OCI-LY1 (cell line): ENCODE results near the gene SLC38A3.

Experiments used
- H2AFZ ChIP-seq: fragments of 200-600 bp; sonication (generic), shearing (Covaris generic); 2 replicates; pipeline ENCODE4 v1.6.0; 2014; ENCODE audit warnings: antibody characterized with exemption, mild to moderate bottlenecking, low read length
- H3F3A ChIP-seq: fragments of 200-600 bp; sonication (generic), shearing (Covaris generic); 2 replicates; pipeline ENCODE4 v1.6.0; 2014; ENCODE audit warnings: mild to moderate bottlenecking, antibody characterized with exemption, low read length, moderate library complexity; ENCODE audit not compliant: insufficient read depth
- H3K27ac ChIP-seq: fragments of 200-600 bp; sonication (generic); 2 replicates; pipeline ENCODE4 v1.5.1; 2014; ENCODE audit warnings: low read length, mixed run types, mild to moderate bottlenecking, low read depth; ENCODE audit not compliant: poor library complexity, severe bottlenecking
- H3K27me3 ChIP-seq: fragments of 200-600 bp; sonication (generic); 2 replicates; pipeline ENCODE4 v1.6.0; 2014; ENCODE audit warnings: antibody characterized with exemption, mild to moderate bottlenecking, low read length, moderate library complexity; ENCODE audit not compliant: insufficient read depth
- H3K36me3 ChIP-seq: fragments of 200-600 bp; sonication (generic); 2 replicates; pipeline ENCODE4 v1.6.1; 2014; ENCODE audit warnings: mild to moderate bottlenecking, antibody characterized with exemption, low read length, moderate library complexity, mixed read lengths; ENCODE audit not compliant: insufficient read depth
- H3K4me1 ChIP-seq: fragments of 200-600 bp; sonication (generic); 2 replicates; pipeline ENCODE4 v1.5.1; 2014; ENCODE audit warnings: mild to moderate bottlenecking, low read length, moderate library complexity; ENCODE audit not compliant: insufficient read depth, severe bottlenecking
- H3K4me2 ChIP-seq: fragments of 200-600 bp; sonication (generic), shearing (Covaris generic); 2 replicates; pipeline ENCODE4 v1.6.1; 2014; ENCODE audit warnings: low read length
- H3K4me3 ChIP-seq: fragments of 200-600 bp; sonication (generic); 2 replicates; pipeline ENCODE4 v1.5.1; 2014; ENCODE audit warnings: low read length, low read depth, mild to moderate bottlenecking, mixed read lengths; ENCODE audit not compliant: poor library complexity, severe bottlenecking
- H3K79me2 ChIP-seq: fragments of 200-600 bp; shearing (Covaris generic); 2 replicates; pipeline ENCODE4 v1.6.1; 2016; ENCODE audit warnings: mixed run types, low read length, mixed read lengths; ENCODE audit not compliant: insufficient read depth
- H3K9ac ChIP-seq: fragments of 200-600 bp; sonication (generic), shearing (Covaris generic); 2 replicates; pipeline ENCODE4 v1.6.1; 2014; ENCODE audit warnings: mild to moderate bottlenecking, low read length, mixed read lengths
- H3K9me2 ChIP-seq: fragments of 200-600 bp; sonication (generic), shearing (Covaris generic); 2 replicates; pipeline ENCODE4 v1.6.1; 2014; ENCODE audit warnings: low read depth, mild to moderate bottlenecking, low read length, mixed read lengths
- H3K9me3 ChIP-seq: fragments of 200-600 bp; shearing (Covaris generic); 2 replicates; pipeline ENCODE4 v1.6.1; 2014; ENCODE audit warnings: low read length, mixed read lengths
- H4K20me1 ChIP-seq: fragments of 200-600 bp; sonication (generic), shearing (Covaris generic); 2 replicates; pipeline ENCODE4 v1.6.0; 2016; ENCODE audit warnings: mild to moderate bottlenecking, low read length; ENCODE audit not compliant: insufficient read depth
- EZH2 ChIP-seq: fragments of 200-600 bp; sonication (generic), shearing (Covaris generic); IDR thresholded peaks from 2 replicates; pipeline ENCODE4 v1.8.0; 2017; ENCODE audit warnings: borderline replicate concordance, mixed run types, mild to moderate bottlenecking, antibody characterized with exemption, low read length, moderate library complexity, mixed read lengths
- TF ChIP-seq, protein P1 (sequence below): fragments of 200-600 bp; sonication (generic), shearing (Covaris generic); IDR thresholded peaks from 2 replicates; pipeline ENCODE4 v1.5.1; 2017; ENCODE audit warnings: mild to moderate bottlenecking, antibody characterized with exemption, low read length, moderate library complexity, mixed read lengths

Gene SLC38A3

GRCh38 chr3:50203809-50204803 lies 965 bp upstream of the SLC38A3 start:
- no peak overlapping the region for H3K4me2 ChIP-seq

DNA sequence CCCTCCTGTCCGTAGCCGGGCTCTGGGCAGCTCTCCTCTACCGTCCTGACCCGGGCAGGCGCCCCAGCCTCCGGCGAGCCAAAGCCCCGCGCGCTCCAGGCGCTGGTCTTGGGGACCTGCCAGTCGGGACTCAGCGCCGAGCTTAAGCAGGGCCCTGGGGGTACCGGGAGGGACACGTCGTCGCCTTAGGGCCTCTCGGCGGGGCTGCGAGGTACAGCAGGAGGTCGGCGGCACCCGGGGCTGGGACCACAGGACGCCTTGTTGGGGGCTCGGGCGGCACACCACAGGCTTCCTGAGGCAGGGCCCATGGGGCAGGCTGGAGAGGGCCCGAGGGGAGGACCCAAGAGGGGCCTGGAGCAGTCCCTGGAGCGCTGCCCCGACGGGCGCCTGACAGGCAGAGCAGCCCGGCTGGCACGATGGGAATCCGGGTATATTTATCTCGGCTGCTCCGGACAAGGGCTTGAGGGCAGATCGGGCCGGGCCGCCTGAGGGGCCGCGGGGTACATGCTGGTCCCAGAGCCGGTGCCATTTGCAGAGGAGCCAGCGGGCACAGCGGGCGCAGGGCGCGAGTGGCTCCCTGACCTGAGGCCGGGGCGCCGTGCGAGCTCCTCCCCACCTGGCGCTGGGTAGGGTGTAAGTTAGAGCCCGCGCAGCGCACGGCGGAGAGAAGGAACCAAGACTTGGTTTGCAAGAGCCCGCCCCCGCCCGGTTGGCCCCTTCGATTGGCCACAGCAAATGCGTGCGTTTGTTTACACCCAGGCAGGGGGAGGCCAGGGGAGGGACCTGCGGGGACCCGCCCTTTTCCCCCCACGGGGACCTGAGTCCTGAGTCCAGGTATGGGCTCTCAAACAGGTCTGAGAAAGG lies 574 bp downstream of the SLC38A3 start:
- Histone ChIP-seq H3K9me3 (no peaks in the 10 kb centered on the region), H3K4me3 (no peak overlapping the region), H3K27ac (no peak overlapping the region), H2AFZ (no peak overlapping the region), H3K9me2 (no peaks in the 10 kb centered on the region), H3K4me1 (no peaks in the 10 kb centered on the region), H3K9ac (no peak overlapping the region), H3K27me3 (peaks cover 16% of the 10 kb centered on the region), H3K79me2 (no peaks in the 10 kb centered on the region), H3F3A (no peaks in the 10 kb centered on the region), H3K4me2 (peak overlapping the region; percentile 4; the same call in 1 of the 2 replicates), H4K20me1 (no peaks in the 10 kb centered on the region; the same call in 1 of the 2 replicates), H3K36me3 (no peaks in the 10 kb centered on the region)
- TF ChIP-seq EZH2 = no peak
- TF ChIP-seq, protein P1, sequence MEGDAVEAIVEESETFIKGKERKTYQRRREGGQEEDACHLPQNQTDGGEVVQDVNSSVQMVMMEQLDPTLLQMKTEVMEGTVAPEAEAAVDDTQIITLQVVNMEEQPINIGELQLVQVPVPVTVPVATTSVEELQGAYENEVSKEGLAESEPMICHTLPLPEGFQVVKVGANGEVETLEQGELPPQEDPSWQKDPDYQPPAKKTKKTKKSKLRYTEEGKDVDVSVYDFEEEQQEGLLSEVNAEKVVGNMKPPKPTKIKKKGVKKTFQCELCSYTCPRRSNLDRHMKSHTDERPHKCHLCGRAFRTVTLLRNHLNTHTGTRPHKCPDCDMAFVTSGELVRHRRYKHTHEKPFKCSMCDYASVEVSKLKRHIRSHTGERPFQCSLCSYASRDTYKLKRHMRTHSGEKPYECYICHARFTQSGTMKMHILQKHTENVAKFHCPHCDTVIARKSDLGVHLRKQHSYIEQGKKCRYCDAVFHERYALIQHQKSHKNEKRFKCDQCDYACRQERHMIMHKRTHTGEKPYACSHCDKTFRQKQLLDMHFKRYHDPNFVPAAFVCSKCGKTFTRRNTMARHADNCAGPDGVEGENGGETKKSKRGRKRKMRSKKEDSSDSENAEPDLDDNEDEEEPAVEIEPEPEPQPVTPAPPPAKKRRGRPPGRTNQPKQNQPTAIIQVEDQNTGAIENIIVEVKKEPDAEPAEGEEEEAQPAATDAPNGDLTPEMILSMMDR = no peak

More at GRCh38 chr3:50203809-50204803, 965 bp upstream of the SLC38A3 start:
- H3K9me2 ChIP-seq = no peaks in the 10 kb centered on the region
- H4K20me1 ChIP-seq = no peaks in the 10 kb centered on the region
- H3K9me3 ChIP-seq = no peaks in the 10 kb centered on the region
- no peak overlapping the region for H3K4me3 ChIP-seq
- no peaks in the 10 kb centered on the region for H3F3A ChIP-seq
- no peak overlapping the region for H2AFZ ChIP-seq
- H3K4me1 ChIP-seq = no peaks in the 10 kb centered on the region
- H3K36me3 ChIP-seq = no peaks in the 10 kb centered on the region
- H3K27me3 ChIP-seq = peaks cover 16% of the 10 kb centered on the region
- no peak for TF ChIP-seq EZH2
- TF ChIP-seq, protein P1 = no peak
- H3K27ac ChIP-seq = no peak overlapping the region
- no peaks in the 10 kb centered on the region for H3K79me2 ChIP-seq
- no peak overlapping the region for H3K9ac ChIP-seq

DNA sequence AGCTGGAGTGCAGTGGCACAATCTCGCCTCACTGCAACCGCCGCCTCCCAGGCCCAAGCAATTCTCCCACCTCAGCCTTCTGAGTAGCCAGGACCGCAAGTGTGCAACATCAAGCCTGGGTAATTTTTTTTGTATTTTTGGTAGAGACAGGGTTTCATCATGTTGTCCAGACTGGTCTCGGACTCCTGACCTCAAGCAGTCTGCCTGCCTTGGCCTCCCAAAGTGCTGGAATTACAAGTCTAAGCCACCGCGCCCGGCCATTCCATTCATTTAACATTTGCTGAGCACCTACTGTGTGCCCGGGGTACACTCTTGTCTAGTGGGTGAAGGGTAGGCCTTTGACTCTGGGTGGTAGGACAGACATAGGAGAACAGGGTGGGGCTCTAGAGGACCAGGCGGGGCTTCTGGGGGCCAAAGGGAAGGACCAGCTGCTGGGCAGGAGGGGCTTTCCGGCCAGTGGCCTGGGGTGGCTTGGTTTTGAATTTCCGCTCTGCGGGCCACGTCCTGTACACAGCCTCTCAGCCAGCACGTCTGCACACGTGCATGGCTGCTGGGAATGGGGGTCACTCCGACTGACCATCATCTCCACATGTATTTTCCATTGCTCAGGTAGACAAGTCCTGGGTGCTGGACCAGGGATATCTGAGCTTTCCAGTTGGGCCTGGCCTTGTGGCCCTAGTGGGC lies 2.4 kb downstream of the SLC38A3 start:
- H4K20me1 ChIP-seq = no peaks in the 10 kb centered on the region; the same call in 1 of the 2 replicates
- H3K27me3 ChIP-seq = peaks cover 12% of the 10 kb centered on the region
- H2AFZ ChIP-seq = no peak overlapping the region
- H3K4me1 ChIP-seq = no peaks in the 10 kb centered on the region
- H3K9me2 ChIP-seq = no peaks in the 10 kb centered on the region
- no peak overlapping the region for H3K9ac ChIP-seq
- H3K79me2 ChIP-seq = no peaks in the 10 kb centered on the region
- no peak overlapping the region for H3K4me2 ChIP-seq
- H3K36me3 ChIP-seq = no peaks in the 10 kb centered on the region
- TF ChIP-seq EZH2 = no peak
- TF ChIP-seq, protein P1 = no peak
- no peak overlapping the region for H3K27ac ChIP-seq
- no peaks in the 10 kb centered on the region for H3K9me3 ChIP-seq
- no peaks in the 10 kb centered on the region for H3F3A ChIP-seq
- no peak overlapping the region for H3K4me3 ChIP-seq
